Activated naive CD4-positive, alpha-beta T cell treated with anti-CD3 and anti-CD28 coated beads for 36 hours (primary cell): ENCODE data around the gene TRAPPC2L. TPM values are rescaled to one million over a fixed set of nuclear protein-coding genes. Genes with fewer than 3 reads are reported as not detected.

ENCODE experiments used
- CTCF ChIA-PET: fragments of 350-600 bp; sonication (Branson Sonifier 250); formaldehyde crosslinking; loops from one replicate; lab custom pipeline; 2021; ENCODE audit warnings: antibody characterized with exemption; lab: Charles Lee
- DNase-seq: peaks from one replicate; pipeline ENCODE4 v3.0.0-alpha.2; 2020
- H3K27ac Mint-ChIP-seq: one replicate; pipeline ENCODE4 v1.8.0; 2021; ENCODE audit warnings: mild to moderate bottlenecking, mixed read lengths
- H3K27me3 Mint-ChIP-seq: one replicate; pipeline ENCODE4 v1.8.0; 2021; ENCODE audit warnings: low read depth, mixed read lengths
- H3K36me3 Mint-ChIP-seq: one replicate; pipeline ENCODE4 v1.8.0; 2021; ENCODE audit warnings: low read depth, mixed read lengths
- H3K4me1 Mint-ChIP-seq: one replicate; pipeline ENCODE4 v1.8.0; 2021; ENCODE audit warnings: low read depth, mixed read lengths
- H3K4me3 Mint-ChIP-seq: one replicate; pipeline ENCODE4 v1.8.0; 2021; ENCODE audit warnings: mild to moderate bottlenecking, moderate library complexity, mixed read lengths
- H3K9me3 Mint-ChIP-seq: one replicate; pipeline ENCODE4 v1.8.0; 2021; ENCODE audit warnings: mixed read lengths
- intact Hi-C: fragments of 100-400 bp; cut with micrococcal nuclease; formaldehyde crosslinking; loops from one replicate; pipeline ENCODE4 v1.15.1; 2023
- total RNA-seq, 2 experiments: library from RNA; stranded (reverse); gene quantifications; one replicate each; pipeline ENCODE4 v1.2.3, GENCODE V29; 2021

Gene TRAPPC2L
- total RNA-seq, 2 experiments from 2014 or later: 57.7 to 66.1 TPM

GRCh38 chr16:88867581-88868246 is 10.8 kb downstream of the TRAPPC2L start:
- no peaks in the 10 kb centered on the region for H3K36me3 Mint-ChIP-seq
- H3K4me1 Mint-ChIP-seq: peaks cover 9% of the 10 kb centered on the region
- intact Hi-C loops: no loop called here
- no peaks in the 10 kb centered on the region for H3K9me3 Mint-ChIP-seq
- no peak for DNase-seq
- CTCF ChIA-PET: interaction anchor here (0.5 kb wide), 1 partner anchor 687 kb away, joined by 3 read pairs; no protein-coding TSS in a partner anchor
- H3K27ac Mint-ChIP-seq: no peak overlapping the region
- no peak overlapping the region for H3K4me3 Mint-ChIP-seq
- H3K27me3 Mint-ChIP-seq: peaks cover 7% of the 10 kb centered on the region

GRCh38 chr16:88868974-88869672 is 12.2 kb downstream of the TRAPPC2L start:
- intact Hi-C loops: no loop called here
- CTCF ChIA-PET: interaction anchor here (0.8 kb wide), 1 partner anchor 11 kb away, joined by 3 read pairs; no protein-coding TSS in a partner anchor
- no peaks in the 10 kb centered on the region for H3K36me3 Mint-ChIP-seq
- peaks cover 7% of the 10 kb centered on the region for H3K27me3 Mint-ChIP-seq
- H3K4me1 Mint-ChIP-seq: peaks cover 9% of the 10 kb centered on the region
- no peaks in the 10 kb centered on the region for H3K9me3 Mint-ChIP-seq
- no peak overlapping the region for H3K4me3 Mint-ChIP-seq
- no peak overlapping the region for H3K27ac Mint-ChIP-seq
- DNase-seq: no peak

- Mint-ChIP-seq H3K36me3 (no peaks in the 10 kb centered on the region), H3K27me3 (peaks cover 7% of the 10 kb centered on the region), H3K4me1 (peaks cover 9% of the 10 kb centered on the region), H3K9me3 (no peaks in the 10 kb centered on the region), H3K4me3 (no peak overlapping the region), H3K27ac (no peak overlapping the region)
- no peak for DNase-seq
- CTCF ChIA-PET: interaction anchor here (0.5 kb wide), 1 partner anchor 22 kb away, joined by 3 read pairs; no protein-coding TSS in a partner anchor
- intact Hi-C loops: no loop called here
Measured at GRCh38 chr16:88869673-88869980, 12.7 kb downstream of the TRAPPC2L start.

- CTCF ChIA-PET: interaction anchor here (0.7 to 1.0 kb wide), 2 partner anchors 10 to 12 kb away, joined by 3 to 4 read pairs; no protein-coding TSS in a partner anchor
- H3K36me3 Mint-ChIP-seq: no peaks in the 10 kb centered on the region
- no peaks in the 10 kb centered on the region for H3K9me3 Mint-ChIP-seq
- H3K27me3 Mint-ChIP-seq: peaks cover 7% of the 10 kb centered on the region
- H3K4me3 Mint-ChIP-seq: peak overlapping the region; percentile 30
- H3K27ac Mint-ChIP-seq: no peak overlapping the region
- DNase-seq: peak; percentile 42
- H3K4me1 Mint-ChIP-seq: peaks cover 9% of the 10 kb centered on the region
- intact Hi-C loops: no loop called here
Measured at GRCh38 chr16:88870608-88871348, 13.9 kb downstream of the TRAPPC2L start.

- CTCF ChIA-PET: interaction anchor here (0.7 to 1.0 kb wide), 2 partner anchors 10 to 13 kb away, joined by 3 to 4 read pairs; no protein-coding TSS in a partner anchor
- Mint-ChIP-seq H3K27me3 (peaks cover 7% of the 10 kb centered on the region), H3K36me3 (no peaks in the 10 kb centered on the region), H3K27ac (no peak overlapping the region), H3K9me3 (no peaks in the 10 kb centered on the region), H3K4me3 (peak overlapping the region; percentile 30), H3K4me1 (peaks cover 9% of the 10 kb centered on the region)
- no peak for DNase-seq
- intact Hi-C loops: no loop called here
Measured at GRCh38 chr16:88871349-88871702, 14.4 kb downstream of the TRAPPC2L start.

- DNase-seq: no peak
- Mint-ChIP-seq H3K27me3 (peaks cover 7% of the 10 kb centered on the region), H3K4me3 (no peak overlapping the region), H3K4me1 (peaks cover 9% of the 10 kb centered on the region), H3K9me3 (no peaks in the 10 kb centered on the region), H3K36me3 (no peaks in the 10 kb centered on the region), H3K27ac (no peak overlapping the region)
- intact Hi-C loops: no loop called here
- CTCF ChIA-PET: interaction anchor here (1.0 kb wide), 1 partner anchor 13 kb away, joined by 3 read pairs; no protein-coding TSS in a partner anchor
Measured at GRCh38 chr16:88871730-88872416, 14.9 kb downstream of the TRAPPC2L start.

- Mint-ChIP-seq H3K27me3 (peaks cover 7% of the 10 kb centered on the region), H3K36me3 (no peaks in the 10 kb centered on the region), H3K4me3 (no peak overlapping the region), H3K27ac (no peak overlapping the region), H3K9me3 (no peaks in the 10 kb centered on the region), H3K4me1 (peaks cover 9% of the 10 kb centered on the region)
- no peak for DNase-seq
- intact Hi-C loops: no loop called here
- CTCF ChIA-PET: no interaction called here
Measured at GRCh38 chr16:88872650-88873331, 15.9 kb downstream of the TRAPPC2L start.

- Mint-ChIP-seq H3K4me3 (no peak overlapping the region), H3K27me3 (peaks cover 7% of the 10 kb centered on the region), H3K27ac (no peak overlapping the region), H3K4me1 (peaks cover 9% of the 10 kb centered on the region), H3K36me3 (no peaks in the 10 kb centered on the region), H3K9me3 (no peaks in the 10 kb centered on the region)
- DNase-seq: no peak
- intact Hi-C loops: no loop called here
- CTCF ChIA-PET: no interaction called here
Measured at GRCh38 chr16:88874938-88875599, 18.1 kb downstream of the TRAPPC2L start.

- intact Hi-C loops: no loop called here
- Mint-ChIP-seq H3K36me3 (no peaks in the 10 kb centered on the region), H3K4me3 (no peak overlapping the region), H3K4me1 (peaks cover 5% of the 10 kb centered on the region), H3K27ac (no peak overlapping the region), H3K9me3 (no peaks in the 10 kb centered on the region), H3K27me3 (peaks cover 4% of the 10 kb centered on the region)
- DNase-seq: no peak
- CTCF ChIA-PET: no interaction called here
Measured at GRCh38 chr16:88875703-88876234, 18.8 kb downstream of the TRAPPC2L start.

- intact Hi-C loops: no loop called here
- CTCF ChIA-PET: no interaction called here
- no peaks in the 10 kb centered on the region for H3K27me3 Mint-ChIP-seq
- DNase-seq: no peak
- no peaks in the 10 kb centered on the region for H3K9me3 Mint-ChIP-seq
- no peak overlapping the region for H3K27ac Mint-ChIP-seq
- no peaks in the 10 kb centered on the region for H3K36me3 Mint-ChIP-seq
- no peak overlapping the region for H3K4me3 Mint-ChIP-seq
- H3K4me1 Mint-ChIP-seq: no peaks in the 10 kb centered on the region
Measured at GRCh38 chr16:88876942-88877526, 20.1 kb downstream of the TRAPPC2L start.
